CD14-positive monocyte (primary cell): Measurements from ENCODE around the gene CMSS1. TPM values are rescaled to one million over a fixed set of nuclear protein-coding genes. Genes with fewer than 3 reads are reported as not detected.

ENCODE experiments used
- DNase-seq, 3 donors: peaks; one replicate each; pipeline ENCODE4 v3.0.0-alpha.2; 2011 to 2022
- H2AFZ ChIP-seq: 2 replicates; pipeline ENCODE4 v1.6.0; 2012; ENCODE audit warnings: mild to moderate bottlenecking, low read depth, low read length, inconsistent platforms; ENCODE audit not compliant: insufficient read depth, poor library complexity, severe bottlenecking
- H3K27ac ChIP-seq, 2 donors: 1 replicate in 1 of 2; 2 replicates in 1 of 2; pipeline ENCODE4 v1.5.1; 2012 to 2013; ENCODE audit warnings: low read length in 2 of 2, control low read depth in 1 of 2, inconsistent platforms in 1 of 2, low read depth in 1 of 2, mild to moderate bottlenecking in 1 of 2
- H3K27me3 ChIP-seq, 2 donors: one replicate each; pipeline versions ENCODE4 v1.6.0 to v1.6.1; 2011 to 2013; ENCODE audit warnings: low read length in 2 of 2; ENCODE audit not compliant: control insufficient read depth in 2 of 2, insufficient read depth in 2 of 2
- H3K36me3 ChIP-seq, 2 donors: replicated peaks in 1 of 2; 1 replicate in 1 of 2; 2 replicates in 1 of 2; pipeline versions ENCODE4 v1.5.1 to v1.6.1; 2012 to 2013; ENCODE audit warnings: low read length in 2 of 2, control low read depth in 1 of 2, inconsistent platforms in 1 of 2, mild to moderate bottlenecking in 1 of 2; ENCODE audit not compliant: insufficient read depth in 2 of 2, control insufficient read depth in 1 of 2
- H3K4me1 ChIP-seq, 2 donors: 1 replicate in 1 of 2; 2 replicates in 1 of 2; pipeline versions ENCODE4 v1.5.1 to v1.6.1; 2012 to 2013; ENCODE audit warnings: low read length in 2 of 2, control low read depth in 1 of 2, inconsistent platforms in 1 of 2, mild to moderate bottlenecking in 1 of 2, moderate library complexity in 1 of 2; ENCODE audit not compliant: insufficient read depth in 2 of 2, control insufficient read depth in 1 of 2
- H3K4me2 ChIP-seq: replicated peaks from 2 replicates; pipeline ENCODE3; 2012; ENCODE audit warnings: low read length, moderate library complexity, mild to moderate bottlenecking; ENCODE audit not compliant: poor library complexity, severe bottlenecking; ENCODE audit errors: extremely low read depth
- H3K4me3 ChIP-seq, 3 experiments: fragments of 200-600 bp in 1 of 3; sonication (generic) in 1 of 3; replicated peaks in 1 of 3; 1 replicate in 2 of 3; 2 replicates in 1 of 3; pipeline ENCODE4 v1.5.1; 2011 to 2013; ENCODE audit warnings: low read length in 3 of 3, mild to moderate bottlenecking in 3 of 3, control low read depth in 2 of 3, low read depth in 2 of 3, inconsistent platforms in 1 of 3, moderate library complexity in 1 of 3
- H3K79me2 ChIP-seq: 2 replicates; pipeline ENCODE4 v1.6.0; 2012; ENCODE audit warnings: mild to moderate bottlenecking, control low read depth, inconsistent platforms, low read length, moderate library complexity; ENCODE audit not compliant: insufficient read depth
- H3K9ac ChIP-seq: 2 replicates; pipeline ENCODE4 v1.6.0; 2017; ENCODE audit warnings: low read length, mild to moderate bottlenecking; ENCODE audit not compliant: insufficient read depth, poor library complexity, severe bottlenecking
- H3K9me3 ChIP-seq, 2 donors: replicated peaks in 1 of 2; 1 replicate in 1 of 2; 2 replicates in 1 of 2; pipeline versions ENCODE4 v1.5.1 to v1.6.1; 2012 to 2013; ENCODE audit warnings: low read length in 2 of 2, control low read depth in 1 of 2; ENCODE audit not compliant: control insufficient read depth in 1 of 2, insufficient read depth in 1 of 2
- H4K20me1 ChIP-seq: 2 replicates; pipeline ENCODE4 v1.6.0; 2012; ENCODE audit warnings: mild to moderate bottlenecking, low read length, control low read depth, moderate library complexity; ENCODE audit not compliant: insufficient read depth
- H3K27ac Mint-ChIP-seq, 7 donors: one replicate each; pipeline ENCODE4 v1.8.0; 2020; ENCODE audit warnings: mild to moderate bottlenecking in 7 of 7, mixed read lengths in 7 of 7, moderate library complexity in 6 of 7, inconsistent platforms in 2 of 7
- H3K27me3 Mint-ChIP-seq, 3 donors: one replicate each; pipeline ENCODE4 v1.8.0; 2021 to 2022; ENCODE audit warnings: low read depth in 3 of 3, mild to moderate bottlenecking in 3 of 3, mixed read lengths in 3 of 3, moderate library complexity in 3 of 3, inconsistent platforms in 1 of 3
- H3K36me3 Mint-ChIP-seq, 2 donors: one replicate each; pipeline ENCODE4 v1.8.0; 2020; ENCODE audit warnings: mixed read lengths in 2 of 2, inconsistent platforms in 1 of 2, mild to moderate bottlenecking in 1 of 2
- H3K4me1 Mint-ChIP-seq: one replicate; pipeline ENCODE4 v1.8.0; 2020; ENCODE audit warnings: mild to moderate bottlenecking, mixed read lengths
- H3K4me3 Mint-ChIP-seq, 2 donors: one replicate each; pipeline ENCODE4 v1.8.0; 2020; ENCODE audit warnings: mild to moderate bottlenecking in 2 of 2, mixed read lengths in 2 of 2, moderate library complexity in 1 of 2
- H3K9me3 Mint-ChIP-seq, 7 donors: one replicate each; pipeline ENCODE4 v1.8.0; 2020 to 2022; ENCODE audit warnings: mixed read lengths in 7 of 7, mild to moderate bottlenecking in 6 of 7, moderate library complexity in 6 of 7, inconsistent platforms in 2 of 7
- CTCF ChIP-seq: fragments of 200-600 bp; IDR thresholded peaks from one replicate; pipeline ENCODE4 v1.8.0; 2022; ENCODE audit warnings: antibody characterized with exemption, mild to moderate bottlenecking
- WGBS: methylation state at CpG from one replicate; pipeline ENCODE4 v1.1.5; 2013; ENCODE audit warnings: missing lambda C conversion rate; ENCODE audit not compliant: insufficient coverage; 5-methylcytosine and 5-hydroxymethylcytosine counted together
- intact Hi-C, 2 donors: fragments of 100-400 bp; cut with micrococcal nuclease; formaldehyde crosslinking; loops; one replicate each; pipeline versions ENCODE4 v1.15.0 to v1.15.1; 2023
- polyA plus RNA-seq, 3 donors: library from polyadenylated mRNA; depleted of rRNA in 1 of 3; unstranded in 2 of 3; stranded (reverse) in 1 of 3; fragments of 300-500 nt in 2 of 3; fragments of >200 nt in 1 of 3; fragmentation: Illumina TruSeq in 2 of 3; gene quantifications; 1 replicate in 2 of 3; 2 replicates in 1 of 3; pipeline ENCODE4 v1.2.3, GENCODE V29; 2012 to 2021

CMSS1 gene
- polyA plus RNA-seq, 3 donors: 1.1 to 3.6 (median 2.2) TPM

DNA sequence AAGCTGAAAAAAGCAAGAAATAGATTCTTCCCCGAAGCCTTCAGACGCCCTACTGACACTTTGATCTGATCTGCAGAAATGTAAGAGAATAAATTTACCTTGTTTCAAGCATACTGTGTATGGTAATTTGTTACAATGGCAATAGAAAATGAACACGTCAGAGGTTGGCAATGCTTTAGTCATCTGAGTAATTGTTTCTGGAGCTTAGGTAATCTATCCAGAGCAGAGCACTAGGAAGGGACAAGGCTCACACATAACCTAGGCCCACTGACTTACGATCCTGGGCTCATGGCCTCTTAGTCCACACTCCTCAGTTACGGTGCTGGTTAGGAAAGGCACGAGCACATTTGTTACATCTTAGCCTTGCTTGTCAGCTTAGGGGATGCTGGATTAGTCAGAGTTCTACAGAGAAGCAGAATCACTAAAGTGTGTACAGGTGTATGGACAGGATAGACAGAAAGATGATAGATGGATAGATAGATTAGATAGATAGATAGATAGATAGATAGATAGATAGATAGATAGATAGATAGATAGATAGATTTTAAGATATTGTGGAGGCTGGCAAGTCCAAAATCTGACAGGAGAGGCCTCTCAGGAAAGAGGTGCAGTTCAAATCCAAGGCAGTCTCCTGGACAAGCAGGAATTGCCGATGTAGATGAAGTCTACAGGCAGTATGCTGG, 396.4 kb downstream of the CMSS1 start:
- Histone ChIP-seq H4K20me1 (no peaks in the 10 kb centered on the region), H3K4me1 (no peaks in the 10 kb centered on the region), H3K27ac (no peak overlapping the region), H3K4me3 (no peak overlapping the region), H3K9ac (no peak overlapping the region), H2AFZ (no peak overlapping the region), H3K79me2 (no peaks in the 10 kb centered on the region), H3K4me2 (no peak overlapping the region), H3K9me3 (no peaks in the 10 kb centered on the region), H3K27me3 (no peaks in the 10 kb centered on the region), H3K36me3 (no peaks in the 10 kb centered on the region)
- no peak for DNase-seq
- 97% methylated on average over 5 of the region's 7 CpGs for WGBS
- no peak for TF ChIP-seq CTCF
- Mint-ChIP-seq H3K9me3 (peaks cover 0 to 5% (median 0%) of the 10 kb centered on the region in 7 donors), H3K4me3 (no peak overlapping the region), H3K36me3 (no peaks in the 10 kb centered on the region), H3K27ac (no peak overlapping the region), H3K27me3 (no peaks in the 10 kb centered on the region), H3K4me1 (no peaks in the 10 kb centered on the region)
- intact Hi-C loops: no loop called here

DNA sequence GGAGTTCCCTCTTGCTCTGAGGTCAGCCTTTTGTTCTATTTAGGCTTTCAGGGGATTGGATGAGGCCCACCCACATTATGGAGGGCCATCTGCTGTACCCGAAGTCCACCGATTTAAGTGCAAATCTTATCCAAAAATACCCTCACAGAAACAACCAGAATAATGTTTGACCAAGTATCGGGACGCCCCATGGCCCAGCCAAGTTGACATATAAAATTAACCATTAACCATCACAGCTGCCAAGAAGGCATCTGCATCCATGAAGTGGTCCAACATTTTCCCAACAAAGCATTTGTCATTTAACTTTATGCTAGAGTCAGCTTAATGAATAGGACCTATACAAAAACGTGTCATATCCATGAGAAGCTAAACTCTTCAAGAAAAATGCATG, 396.9 kb downstream of the CMSS1 start:
- Histone ChIP-seq H3K79me2 (no peaks in the 10 kb centered on the region), H3K4me1 (no peaks in the 10 kb centered on the region), H3K27me3 (no peaks in the 10 kb centered on the region), H3K9me3 (no peaks in the 10 kb centered on the region), H3K4me2 (no peak overlapping the region), H3K9ac (no peak overlapping the region), H3K4me3 (no peak overlapping the region), H3K36me3 (no peaks in the 10 kb centered on the region), H4K20me1 (no peaks in the 10 kb centered on the region), H2AFZ (no peak overlapping the region), H3K27ac (no peak overlapping the region)
- Mint-ChIP-seq H3K4me1 (no peaks in the 10 kb centered on the region), H3K9me3 (peaks cover 0 to 8% (median 4%) of the 10 kb centered on the region in 7 donors), H3K27ac (no peak overlapping the region), H3K4me3 (no peak overlapping the region), H3K36me3 (no peaks in the 10 kb centered on the region), H3K27me3 (no peaks in the 10 kb centered on the region)
- no peak for TF ChIP-seq CTCF
- WGBS: 96% methylated on average over 5 of the region's 5 CpGs
- intact Hi-C loops: no loop called here
- DNase-seq: no peak
